ENCODE results near the gene VSIR.

DNA sequence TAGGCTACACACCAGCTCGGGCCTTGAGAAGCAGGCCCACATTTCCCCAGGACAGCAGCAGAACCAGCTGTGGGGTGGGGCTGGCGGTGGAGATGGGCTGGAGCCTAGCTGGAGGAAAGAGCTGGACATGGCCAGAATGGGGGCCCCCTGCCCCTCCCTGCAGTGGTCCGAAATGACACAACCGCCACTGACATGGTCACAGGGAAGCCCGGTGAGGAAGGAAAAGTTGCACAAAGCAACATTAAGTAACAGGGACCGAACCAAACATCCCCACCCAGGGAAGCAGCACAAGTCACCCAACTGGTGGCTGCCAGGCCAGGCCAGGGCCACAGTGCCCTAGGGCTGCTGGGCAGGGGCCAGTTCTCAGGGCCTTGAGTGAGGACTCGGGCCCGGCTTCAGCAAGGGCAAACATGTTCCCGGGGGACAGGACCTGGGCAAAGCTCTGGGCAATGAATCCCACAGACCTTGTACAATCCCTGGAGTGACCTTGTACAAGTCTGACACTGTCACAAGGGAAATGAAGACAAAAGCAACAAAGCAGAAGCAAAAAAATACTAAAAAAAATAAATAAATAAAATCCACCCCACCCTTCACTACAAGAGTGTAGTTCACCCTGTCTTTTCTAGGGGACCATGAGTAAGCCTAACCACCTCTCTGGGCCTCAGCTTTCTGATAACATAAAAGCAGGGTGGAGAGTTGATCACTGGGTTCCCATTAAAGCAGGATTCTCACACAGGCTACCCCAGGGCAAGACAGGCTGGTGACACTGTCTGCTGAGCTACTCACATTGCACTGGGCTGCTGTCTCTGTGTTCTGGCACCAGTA is 44.7 kb upstream of the VSIR start:
- TF ChIP-seq, protein P1, sequence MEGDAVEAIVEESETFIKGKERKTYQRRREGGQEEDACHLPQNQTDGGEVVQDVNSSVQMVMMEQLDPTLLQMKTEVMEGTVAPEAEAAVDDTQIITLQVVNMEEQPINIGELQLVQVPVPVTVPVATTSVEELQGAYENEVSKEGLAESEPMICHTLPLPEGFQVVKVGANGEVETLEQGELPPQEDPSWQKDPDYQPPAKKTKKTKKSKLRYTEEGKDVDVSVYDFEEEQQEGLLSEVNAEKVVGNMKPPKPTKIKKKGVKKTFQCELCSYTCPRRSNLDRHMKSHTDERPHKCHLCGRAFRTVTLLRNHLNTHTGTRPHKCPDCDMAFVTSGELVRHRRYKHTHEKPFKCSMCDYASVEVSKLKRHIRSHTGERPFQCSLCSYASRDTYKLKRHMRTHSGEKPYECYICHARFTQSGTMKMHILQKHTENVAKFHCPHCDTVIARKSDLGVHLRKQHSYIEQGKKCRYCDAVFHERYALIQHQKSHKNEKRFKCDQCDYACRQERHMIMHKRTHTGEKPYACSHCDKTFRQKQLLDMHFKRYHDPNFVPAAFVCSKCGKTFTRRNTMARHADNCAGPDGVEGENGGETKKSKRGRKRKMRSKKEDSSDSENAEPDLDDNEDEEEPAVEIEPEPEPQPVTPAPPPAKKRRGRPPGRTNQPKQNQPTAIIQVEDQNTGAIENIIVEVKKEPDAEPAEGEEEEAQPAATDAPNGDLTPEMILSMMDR (conservative IDR thresholded peaks at IDR 0.05), result no peak
- TF ChIP-seq EZH2 (IDR thresholded peaks at IDR 0.05; ENCODE audit: low read depth), result no peak

All from PC-9 (cell line).